ENCODE data around the gene RPL35. TPM values are rescaled to one million over a fixed set of nuclear protein-coding genes. Genes with fewer than 3 reads are reported as not detected.

Gene RPL35
- total RNA-seq, 1 experiment from 2014 or later: 1,637 TPM

GRCh38 chr9:124857533-124858162 is 4.1 kb downstream of the RPL35 start:
- CTCF ChIA-PET: interaction anchor here (1.1 kb wide), 1 partner anchor 240 kb away, joined by 3 read pairs; no protein-coding TSS in a partner anchor
- Histone ChIP-seq H3K4me3 (ENCODE audit: low read depth, low read length, poor library complexity, severe bottlenecking) (no peak overlapping the region), H3K27me3 (replicated peaks; ENCODE audit: insufficient read depth, low read depth, low read length, poor library complexity) (no peaks in the 10 kb centered on the region), H3K9me3 (ENCODE audit: low read depth, low read length, poor library complexity, severe bottlenecking) (no peaks in the 10 kb centered on the region), H3K27ac (ENCODE audit: low read depth, low read length, poor library complexity, severe bottlenecking) (no peak overlapping the region), H3K4me1 (ENCODE audit: insufficient read depth, low read length, poor library complexity, severe bottlenecking) (peaks cover 25% of the 10 kb centered on the region), H3K36me3 (ENCODE audit: insufficient read depth, low read length, poor library complexity, severe bottlenecking) (peaks cover 50% of the 10 kb centered on the region)
- intact Hi-C loops (cut with micrococcal nuclease; ENCODE audit: unreplicated experiment): loop anchor here (10.0 kb wide), 3 partner anchors 287 to 517 kb away; partner anchors contain the start of genes PSMB7 and SCAI
- no peak for TF ChIP-seq EZH2 (IDR thresholded peaks at IDR 0.05; ENCODE audit: borderline replicate concordance, low read depth, low read length, poor library complexity, severe bottlenecking)
- TF ChIP-seq, protein P1, sequence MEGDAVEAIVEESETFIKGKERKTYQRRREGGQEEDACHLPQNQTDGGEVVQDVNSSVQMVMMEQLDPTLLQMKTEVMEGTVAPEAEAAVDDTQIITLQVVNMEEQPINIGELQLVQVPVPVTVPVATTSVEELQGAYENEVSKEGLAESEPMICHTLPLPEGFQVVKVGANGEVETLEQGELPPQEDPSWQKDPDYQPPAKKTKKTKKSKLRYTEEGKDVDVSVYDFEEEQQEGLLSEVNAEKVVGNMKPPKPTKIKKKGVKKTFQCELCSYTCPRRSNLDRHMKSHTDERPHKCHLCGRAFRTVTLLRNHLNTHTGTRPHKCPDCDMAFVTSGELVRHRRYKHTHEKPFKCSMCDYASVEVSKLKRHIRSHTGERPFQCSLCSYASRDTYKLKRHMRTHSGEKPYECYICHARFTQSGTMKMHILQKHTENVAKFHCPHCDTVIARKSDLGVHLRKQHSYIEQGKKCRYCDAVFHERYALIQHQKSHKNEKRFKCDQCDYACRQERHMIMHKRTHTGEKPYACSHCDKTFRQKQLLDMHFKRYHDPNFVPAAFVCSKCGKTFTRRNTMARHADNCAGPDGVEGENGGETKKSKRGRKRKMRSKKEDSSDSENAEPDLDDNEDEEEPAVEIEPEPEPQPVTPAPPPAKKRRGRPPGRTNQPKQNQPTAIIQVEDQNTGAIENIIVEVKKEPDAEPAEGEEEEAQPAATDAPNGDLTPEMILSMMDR (conservative IDR thresholded peaks at IDR 0.05; ENCODE audit: low read depth, low read length): no peak
- no TSS peak for BruUV-seq (replicated peaks)
- POLR2A ChIA-PET (ENCODE audit: low non-redundant PET): no interaction called here
- DNase-seq (ENCODE audit: low spot score): no peak

DNA sequence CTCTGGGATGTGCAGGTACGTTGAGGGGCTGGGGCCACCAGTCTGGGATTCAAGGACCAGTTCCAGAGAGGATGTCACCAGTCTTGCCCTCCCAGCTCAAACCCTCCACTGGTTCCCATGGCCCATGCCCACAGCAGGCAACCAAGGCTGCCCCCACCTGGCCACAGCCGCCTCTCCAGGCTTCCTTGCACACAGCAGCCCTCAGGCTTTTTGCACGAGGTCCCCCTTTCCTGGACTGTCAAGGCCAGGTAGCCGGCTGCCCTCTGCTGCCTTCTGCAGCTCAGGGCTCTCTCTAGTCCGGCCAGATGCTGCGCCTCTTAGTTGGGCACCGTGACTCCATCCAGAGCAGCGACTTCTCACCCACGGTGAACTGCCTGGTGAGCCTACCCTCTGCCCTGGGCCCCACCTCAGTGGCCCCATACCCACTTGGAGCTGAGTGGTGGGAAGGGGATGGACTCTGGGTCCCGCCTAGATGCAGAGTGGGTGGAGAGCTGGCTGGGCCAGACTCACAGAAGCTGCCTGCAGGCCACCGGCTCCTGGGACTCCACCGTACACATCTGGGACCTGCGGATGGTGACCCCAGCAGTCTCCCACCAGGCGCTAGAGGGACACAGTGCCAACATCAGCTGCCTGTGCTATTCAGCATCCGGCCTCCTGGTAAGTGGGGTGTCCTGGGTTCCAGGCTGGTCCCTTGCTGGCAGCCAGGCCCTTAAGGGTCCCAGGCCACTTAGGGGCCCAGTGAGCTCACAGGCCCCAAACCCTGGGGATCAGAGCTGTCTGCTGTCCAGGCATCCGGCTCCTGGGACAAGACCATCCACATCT is 5.6 kb downstream of the RPL35 start:
- Histone ChIP-seq H3K27ac (ENCODE audit: low read depth, low read length, poor library complexity, severe bottlenecking) (no peak overlapping the region), H3K4me1 (ENCODE audit: insufficient read depth, low read length, poor library complexity, severe bottlenecking) (peaks cover 24% of the 10 kb centered on the region), H3K9me3 (ENCODE audit: low read depth, low read length, poor library complexity, severe bottlenecking) (no peaks in the 10 kb centered on the region), H3K36me3 (ENCODE audit: insufficient read depth, low read length, poor library complexity, severe bottlenecking) (peaks cover 46% of the 10 kb centered on the region), H3K27me3 (replicated peaks; ENCODE audit: insufficient read depth, low read depth, low read length, poor library complexity) (no peaks in the 10 kb centered on the region), H3K4me3 (ENCODE audit: low read depth, low read length, poor library complexity, severe bottlenecking) (no peak overlapping the region)
- TF ChIP-seq EZH2 (IDR thresholded peaks at IDR 0.05; ENCODE audit: borderline replicate concordance, low read depth, low read length, poor library complexity, severe bottlenecking): no peak
- TF ChIP-seq, protein P1 (conservative IDR thresholded peaks at IDR 0.05; ENCODE audit: low read depth, low read length): peak; percentile 52
- ChIA-PET CTCF (interaction anchor here (0.8 to 1.1 kb wide), 2 partner anchors 87 to 239 kb away, joined by 3 to 4 read pairs; no protein-coding TSS in a partner anchor), POLR2A (ENCODE audit: low non-redundant PET) (no interaction called here)
- BruUV-seq (replicated peaks): no TSS peak
- peak; percentile 57 for DNase-seq (ENCODE audit: low spot score)
- intact Hi-C loops (cut with micrococcal nuclease; ENCODE audit: unreplicated experiment): loop anchor here (10.0 kb wide), 3 partner anchors 289 to 519 kb away; partner anchors contain the start of genes PSMB7 and SCAI

GRCh38 chr9:124855566-124855943 is 6.2 kb downstream of the RPL35 start:
- ChIA-PET CTCF (no interaction called here), POLR2A (ENCODE audit: low non-redundant PET) (no interaction called here)
- TF ChIP-seq, protein P1 (conservative IDR thresholded peaks at IDR 0.05; ENCODE audit: low read depth, low read length): no peak
- TF ChIP-seq EZH2 (IDR thresholded peaks at IDR 0.05; ENCODE audit: borderline replicate concordance, low read depth, low read length, poor library complexity, severe bottlenecking): no peak
- no peaks in the 10 kb centered on the region for H3K27me3 ChIP-seq (replicated peaks; ENCODE audit: insufficient read depth, low read depth, low read length, poor library complexity)
- no peaks in the 10 kb centered on the region for H3K9me3 ChIP-seq (ENCODE audit: low read depth, low read length, poor library complexity, severe bottlenecking)
- H3K4me3 ChIP-seq (ENCODE audit: low read depth, low read length, poor library complexity, severe bottlenecking): no peak overlapping the region
- no peak for DNase-seq (ENCODE audit: low spot score)
- no TSS peak for BruUV-seq (replicated peaks)
- H3K4me1 ChIP-seq (ENCODE audit: insufficient read depth, low read length, poor library complexity, severe bottlenecking): peaks cover 24% of the 10 kb centered on the region
- peaks cover 40% of the 10 kb centered on the region for H3K36me3 ChIP-seq (ENCODE audit: insufficient read depth, low read length, poor library complexity, severe bottlenecking)
- no peak overlapping the region for H3K27ac ChIP-seq (ENCODE audit: low read depth, low read length, poor library complexity, severe bottlenecking)
- intact Hi-C loops (cut with micrococcal nuclease; ENCODE audit: unreplicated experiment): loop anchor here (10.0 kb wide), 3 partner anchors 289 to 519 kb away; partner anchors contain the start of genes PSMB7 and SCAI

Data from A673 (cell line).